GM18505 (cell line): Measurements from ENCODE around the gene CFAP43.
A peak's percentile ranks its signal among the peaks of the same experiment; 100 is the strongest.

Experiments
- ATAC-seq: cut with Tn5 transposase; IDR thresholded peaks from one replicate; pipeline ENCODE4 v1.9.1; 2021; ENCODE audit not compliant: unreplicated experiment
- POLR2A ChIP-seq: IDR thresholded peaks from 4 replicates; pipeline ENCODE4 v1.6.1; 2011; ENCODE audit warnings: borderline replicate concordance; ENCODE audit not compliant: insufficient read depth, insufficient read length; ENCODE audit errors: extremely low read depth

The CFAP43 gene

GRCh38 chr10:104231784-104232612 is at the start of gene CFAP43:
Gene CFAP43, minus strand, starts transcription at chr10:104232364. Its CDS starts 118 bp downstream, at chr10:104232246.
- no peak for TF ChIP-seq POLR2A
- peak; percentile 100 for ATAC-seq

- no peak for TF ChIP-seq POLR2A
These were observed 49.5 kb upstream of the CFAP43 start for GRCh38 chr10:104281694-104282093.

GRCh38 chr10:104279550-104280259 is 47.5 kb upstream of the CFAP43 start:
- TF ChIP-seq POLR2A = no peak
- ATAC-seq = no peak

More at GRCh38 chr10:104281694-104282093, 49.5 kb upstream of the CFAP43 start:
- ATAC-seq = no peak

- TF ChIP-seq POLR2A = no peak
- ATAC-seq = no peak
These were observed 45.6 kb upstream of the CFAP43 start for GRCh38 chr10:104277785-104278184.

- no peak for ATAC-seq
- TF ChIP-seq POLR2A = no peak
These were observed 44.0 kb upstream of the CFAP43 start for GRCh38 chr10:104276192-104276591.

- ATAC-seq = peak; percentile 84
- TF ChIP-seq POLR2A = no peak
These were observed 42.9 kb upstream of the CFAP43 start for GRCh38 chr10:104274762-104275721.

GRCh38 chr10:104273899-104274575 is 41.9 kb upstream of the CFAP43 start:
- TF ChIP-seq POLR2A = no peak
- ATAC-seq = no peak

- ATAC-seq = no peak
- no peak for TF ChIP-seq POLR2A
These were observed 41.1 kb upstream of the CFAP43 start for GRCh38 chr10:104273286-104273685.

GRCh38 chr10:104268713-104269645 is 36.8 kb upstream of the CFAP43 start, which contains the start of gene GSTO2:
Gene GSTO2, plus strand, starts transcription at chr10:104269184. Its CDS starts 5,732 bp downstream, at chr10:104274916.
- peak; percentile 94 for TF ChIP-seq POLR2A
- peak; percentile 98 for ATAC-seq

- no peak for ATAC-seq
- TF ChIP-seq POLR2A = no peak
These were observed 36.2 kb upstream of the CFAP43 start for GRCh38 chr10:104268405-104268712.

GRCh38 chr10:104267721-104268404 is 35.7 kb upstream of the CFAP43 start:
- TF ChIP-seq POLR2A = no peak
- no peak for ATAC-seq
